ENCODE results near the gene MRGPRX2.

Gene MRGPRX2

DNA sequence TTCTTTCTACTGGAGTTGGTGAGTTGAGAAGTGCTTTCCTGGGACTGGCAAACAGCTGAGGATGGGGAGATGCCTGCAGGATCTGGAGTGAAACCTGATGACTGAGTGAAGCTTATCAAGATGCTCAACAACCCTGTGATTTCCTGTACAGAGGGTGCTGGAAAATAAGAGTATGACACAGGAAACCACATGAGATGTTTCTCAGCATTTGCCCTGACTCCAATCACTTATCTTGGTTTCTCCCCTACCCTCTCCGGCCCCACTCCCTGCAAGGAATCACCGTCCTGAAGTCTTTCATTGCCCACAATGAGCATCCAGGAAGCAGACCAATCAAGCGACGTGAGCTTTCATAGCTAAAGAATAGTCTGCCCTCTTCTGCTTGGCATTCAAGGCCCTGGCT is at the start of gene MRGPRX2:
Gene MRGPRX2 (minus strand): TSS at position 89 of the 400 bp plus-strand sequence. CDS start 4,315 bp downstream, outside the sequence.
- peak in 1 of 2 experiments; percentile 48 for DNase-seq

DNA sequence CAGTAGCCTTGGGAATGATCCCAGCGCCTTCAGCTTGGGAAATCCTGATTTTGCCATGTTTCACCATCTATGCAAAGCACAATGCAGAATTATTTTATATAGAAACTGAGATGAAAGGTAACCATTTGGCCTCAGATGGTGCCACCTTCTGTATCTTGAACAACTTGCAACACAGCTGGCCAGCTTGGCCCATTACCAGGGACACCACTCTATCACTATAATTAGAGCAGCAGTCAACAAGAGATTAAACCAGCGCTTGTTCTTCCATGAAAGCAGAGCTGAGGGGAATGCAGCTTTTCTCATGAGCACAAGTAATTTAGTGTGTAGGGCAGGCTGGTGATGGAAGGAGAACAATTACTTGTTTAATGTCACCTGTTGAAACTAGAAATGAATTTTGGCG is 49.8 kb upstream of the MRGPRX2 start:
- no peak for DNase-seq

DNA sequence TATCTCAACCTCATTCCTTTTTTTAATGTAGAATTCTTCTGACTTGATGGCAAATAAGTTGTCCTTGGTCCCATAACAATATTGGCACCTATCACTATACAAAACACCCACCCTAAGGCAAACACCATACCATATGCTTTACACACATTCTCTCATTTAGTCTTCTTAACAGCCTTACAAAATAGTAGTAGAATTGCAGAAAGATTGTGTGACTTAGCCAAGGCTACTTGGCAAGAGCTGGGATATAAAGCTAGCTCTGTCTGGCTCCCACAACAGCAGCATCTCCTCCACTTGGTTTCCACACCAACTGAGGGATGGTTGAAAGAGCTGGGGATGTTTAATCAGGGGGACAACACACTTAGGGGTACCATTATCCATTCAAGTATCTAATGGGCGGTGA is 46.6 kb upstream of the MRGPRX2 start:
- DNase-seq = no peak

DNA sequence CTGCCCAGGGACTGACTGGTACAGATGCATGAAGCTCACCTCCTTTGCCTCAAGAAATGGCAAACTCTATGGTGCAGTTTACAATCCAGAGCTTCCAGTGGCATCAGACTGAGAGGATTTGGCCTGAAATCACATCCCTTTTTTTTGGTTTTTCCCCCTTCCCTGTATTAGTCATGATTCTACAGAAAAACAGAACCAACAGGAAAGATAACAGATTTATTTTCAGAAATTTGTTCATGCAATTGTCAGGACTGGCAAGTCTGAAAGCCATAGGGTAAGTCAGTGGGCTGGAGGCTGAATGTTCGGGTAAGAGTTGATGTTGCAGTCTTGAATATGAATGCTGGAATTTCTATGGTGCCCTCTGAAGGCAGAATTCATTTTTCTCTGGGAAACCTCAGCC is 44.5 kb upstream of the MRGPRX2 start:
- DNase-seq = no peak

DNA sequence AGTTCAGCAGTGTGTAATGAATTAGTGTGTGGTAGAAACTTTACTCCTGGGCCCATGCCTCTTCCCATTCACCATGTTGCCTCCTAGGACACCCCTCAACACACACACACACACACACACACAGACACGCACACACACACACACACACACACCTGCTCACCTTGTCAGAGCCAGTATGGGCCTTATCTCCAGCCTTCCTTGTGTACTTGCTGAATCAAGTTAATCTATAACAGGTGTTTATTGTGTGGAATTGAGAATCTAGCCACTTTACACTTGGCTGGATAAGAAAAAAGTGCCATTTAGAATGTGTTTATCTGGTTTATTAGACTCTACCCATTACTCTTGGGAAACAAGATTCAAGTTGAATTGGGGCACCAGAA is 42.0 kb upstream of the MRGPRX2 start:
- no peak for DNase-seq

DNA sequence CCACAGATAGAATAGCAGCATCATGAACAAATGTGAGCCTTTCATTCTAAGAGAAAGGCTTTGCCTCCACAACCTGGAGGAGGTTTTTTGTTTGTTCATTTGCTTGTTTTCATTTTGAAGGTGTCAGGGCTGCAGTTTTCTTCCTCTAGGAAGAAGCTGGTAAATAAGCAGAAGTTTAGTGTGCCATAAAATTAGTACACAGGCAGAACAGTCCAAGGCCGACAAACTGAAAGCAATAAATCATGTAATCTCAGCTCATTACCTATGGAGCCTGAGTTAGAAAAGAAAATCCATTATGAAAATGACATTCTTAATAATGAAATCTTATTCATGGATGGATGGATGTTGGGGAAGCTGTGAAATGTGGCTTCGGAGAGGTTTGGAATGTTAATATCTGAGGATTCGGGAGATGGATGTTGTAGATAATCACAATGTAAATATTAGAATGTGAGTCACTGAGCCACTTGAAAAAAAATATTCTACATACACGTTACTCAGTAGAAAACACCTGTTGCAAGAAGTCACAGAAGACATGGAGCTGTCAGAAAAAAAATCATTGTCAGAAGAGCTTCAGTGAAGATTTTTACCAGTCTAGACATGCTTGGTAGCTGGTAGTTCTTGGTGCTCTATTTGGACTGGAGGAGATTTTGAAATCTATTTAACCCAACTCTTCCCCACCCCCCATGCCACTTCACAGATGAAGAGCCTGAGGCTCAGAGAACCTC is 41.4 kb upstream of the MRGPRX2 start:
- no peak for DNase-seq

DNA sequence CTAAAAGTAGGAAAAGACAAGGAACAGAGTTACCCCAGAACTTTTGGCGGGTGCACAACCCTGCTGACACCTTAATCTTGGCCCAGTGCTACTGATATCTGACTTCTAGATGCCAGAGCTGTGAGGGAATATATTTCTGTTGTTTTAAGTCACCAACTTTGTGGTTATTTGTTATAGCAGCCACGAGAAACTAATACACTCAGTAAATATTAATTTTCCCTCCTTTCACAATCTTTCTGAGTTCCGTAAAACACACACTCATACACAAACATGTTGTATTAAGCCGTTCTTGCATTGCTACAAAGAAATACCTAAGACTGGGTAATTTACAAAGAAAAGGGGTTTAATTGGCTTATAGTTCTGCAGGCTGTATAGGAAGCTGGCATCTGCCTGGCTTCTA is 40.4 kb upstream of the MRGPRX2 start:
- DNase-seq = no peak

DNA sequence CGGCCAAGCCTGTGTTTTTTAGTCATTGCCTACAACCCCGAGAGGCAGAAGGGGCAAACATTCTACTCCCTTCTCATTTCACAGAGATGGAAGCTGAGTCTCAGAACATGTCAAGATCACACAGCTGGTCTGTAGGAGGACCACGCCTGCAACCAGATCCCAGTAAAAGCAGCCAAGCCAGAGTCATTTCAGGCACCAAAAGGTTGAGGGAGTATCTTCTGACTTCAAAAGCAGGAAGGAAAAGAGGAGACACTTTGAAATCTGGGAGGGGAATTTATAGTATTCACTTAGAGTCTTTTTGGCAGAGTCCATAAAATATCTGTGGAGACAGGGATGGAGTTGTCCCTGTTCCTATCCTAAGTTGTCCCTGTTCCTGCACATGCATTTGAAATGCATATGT is 38.6 kb upstream of the MRGPRX2 start:
- DNase-seq = no peak

DNA sequence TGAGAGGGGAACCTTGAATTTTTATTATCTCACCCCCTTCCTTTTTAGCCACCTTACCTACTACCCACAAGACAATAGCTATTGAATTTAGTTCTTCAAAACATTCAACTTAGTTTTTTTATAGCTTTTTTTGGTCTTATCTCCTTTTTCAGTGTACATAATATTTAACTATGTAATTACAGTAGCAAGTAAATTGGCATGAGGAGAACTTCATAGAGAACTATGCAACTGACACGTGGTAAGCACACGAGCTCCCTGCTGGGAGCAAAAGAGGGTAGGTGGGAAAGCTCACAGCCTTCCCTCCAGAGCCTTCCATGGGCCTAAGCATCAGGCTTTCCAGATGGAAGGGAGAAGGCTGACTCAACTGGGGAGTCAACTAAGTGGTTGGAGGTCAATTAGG is 34.3 kb upstream of the MRGPRX2 start:
- no peak for DNase-seq

DNA sequence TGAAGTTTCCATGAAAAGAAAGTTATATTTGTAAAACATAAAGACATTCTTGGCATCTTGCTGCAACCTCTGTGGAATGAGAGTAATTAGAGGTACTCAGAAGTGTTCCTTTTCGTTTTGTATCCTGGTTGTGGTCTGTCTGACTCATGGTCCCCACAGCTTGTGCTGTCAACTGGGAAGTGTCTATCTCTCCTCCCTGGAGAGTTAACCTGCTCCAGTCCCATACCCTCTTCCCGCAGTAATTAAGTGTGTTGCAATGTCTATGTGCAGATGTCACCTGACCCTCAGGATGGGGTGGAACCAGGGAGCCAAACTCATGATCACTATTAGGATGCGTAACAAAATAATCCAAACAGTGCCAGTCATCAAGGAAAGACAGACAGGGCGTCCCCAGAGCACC is 33.5 kb upstream of the MRGPRX2 start:
- no peak for DNase-seq

DNA sequence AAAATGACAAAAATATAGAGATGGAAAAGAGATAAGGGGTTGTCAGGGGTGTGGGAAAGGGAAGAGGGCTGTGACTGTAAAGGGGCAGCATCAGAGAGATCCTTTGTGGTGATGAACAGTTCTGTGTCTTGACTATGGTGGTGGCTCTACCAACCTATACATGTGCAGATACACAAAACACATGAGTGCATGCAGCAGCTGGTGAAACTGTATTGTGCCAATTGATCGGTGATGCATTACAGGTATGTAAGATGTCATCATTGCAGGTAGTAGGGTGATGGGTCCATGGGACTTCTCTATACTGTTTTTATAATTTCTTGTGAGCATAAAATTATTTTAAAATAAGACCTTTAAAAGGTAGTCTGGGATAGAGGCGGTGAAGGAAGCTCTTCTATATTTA is 32.3 kb upstream of the MRGPRX2 start:
- no peak for DNase-seq

DNA sequence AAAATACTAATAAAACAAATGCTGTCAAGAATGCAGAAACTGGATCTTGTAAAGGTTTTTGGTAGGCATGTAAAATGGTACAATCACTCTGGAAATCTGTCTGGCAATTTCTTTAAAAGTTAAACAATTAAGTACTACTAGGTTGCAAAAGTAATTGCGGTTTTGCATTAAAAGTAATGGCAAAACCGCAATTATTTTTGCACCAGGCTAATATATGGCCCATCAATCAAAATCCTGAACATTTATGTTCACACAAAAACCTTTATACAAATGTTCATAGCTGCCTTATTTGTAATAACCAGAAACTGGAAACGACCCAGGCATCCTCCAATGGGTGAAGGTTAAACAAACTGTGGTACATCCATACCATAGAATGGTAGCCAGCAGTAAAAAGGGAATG is 31.8 kb upstream of the MRGPRX2 start:
- no peak for DNase-seq

DNA sequence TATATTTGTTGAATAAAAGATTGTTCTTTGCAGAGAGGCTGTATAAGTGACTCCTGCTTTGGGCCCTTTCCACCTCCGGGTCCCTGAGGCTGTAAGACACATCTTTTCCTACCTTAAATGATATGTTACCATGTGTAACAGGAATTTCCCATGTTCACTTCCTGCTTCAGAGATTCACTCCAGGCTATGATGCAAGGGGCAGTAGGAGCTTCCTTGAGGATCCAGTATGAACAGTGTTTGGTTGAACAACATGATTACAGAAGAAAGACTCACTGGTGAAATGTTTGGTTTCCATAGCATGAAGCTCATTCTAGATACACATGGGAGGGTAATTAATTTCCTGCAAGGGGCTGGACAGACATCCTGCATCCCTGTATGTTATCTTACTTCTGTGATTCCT is 30.8 kb upstream of the MRGPRX2 start:
- DNase-seq = no peak

DNA sequence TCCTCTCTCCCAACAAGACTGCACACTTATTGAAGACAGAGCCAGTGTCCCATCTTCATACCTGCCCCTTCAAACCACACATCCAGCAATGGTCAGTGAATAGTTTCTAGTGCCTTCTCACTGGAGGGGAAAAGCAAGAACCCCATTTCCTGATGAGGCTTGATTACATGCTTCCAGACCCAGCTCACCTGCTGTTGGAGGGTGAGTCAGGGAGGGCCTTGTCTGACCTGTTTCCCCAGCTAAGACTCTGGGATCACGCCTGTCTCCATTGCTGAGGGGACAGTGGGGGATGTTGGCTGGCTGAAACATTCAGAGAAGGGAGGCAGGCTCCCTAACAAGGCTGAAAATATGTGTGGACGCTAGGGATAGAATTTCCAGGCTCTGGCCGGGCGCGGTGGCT is 28.9 kb upstream of the MRGPRX2 start:
- no peak for DNase-seq

DNA sequence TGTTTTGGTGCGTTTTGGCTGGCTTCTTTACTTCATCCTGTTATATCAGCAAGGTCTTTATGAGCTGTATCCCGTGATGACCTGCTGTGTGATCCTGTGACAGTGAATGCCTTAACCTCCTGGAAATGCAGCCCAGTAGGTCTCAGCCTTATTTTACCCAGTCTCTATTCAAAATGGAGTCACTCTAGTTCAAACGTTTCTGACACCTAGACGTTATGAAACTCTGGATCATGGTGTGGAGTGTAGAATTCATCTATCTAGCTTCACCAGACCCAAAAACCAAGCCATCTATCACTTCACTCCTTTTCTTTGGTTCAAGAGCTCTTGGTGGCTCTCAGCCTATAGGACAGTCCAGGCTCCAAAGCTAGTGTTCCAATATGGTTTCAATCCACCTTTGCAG is 28.3 kb upstream of the MRGPRX2 start:
- DNase-seq = no peak

DNA sequence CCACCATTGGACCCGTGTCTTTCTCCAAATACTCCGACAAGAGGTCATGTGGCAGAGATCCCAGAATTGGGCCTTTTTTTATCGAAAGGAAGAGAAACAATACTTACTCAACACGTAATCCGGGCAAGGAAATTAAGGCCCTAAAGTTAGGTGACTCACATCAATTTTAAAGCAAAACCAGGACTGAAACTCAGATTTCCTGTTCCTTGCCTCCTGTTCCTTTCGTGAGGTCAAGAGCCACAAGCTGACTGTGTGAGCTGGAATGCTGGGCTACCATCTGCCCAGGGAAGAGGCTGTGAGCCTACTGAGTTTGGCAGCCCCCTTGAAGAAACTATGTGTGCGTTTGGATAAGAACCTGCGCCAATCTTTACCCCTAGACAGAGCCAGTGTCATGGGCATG is 27.1 kb upstream of the MRGPRX2 start:
- no peak for DNase-seq

DNA sequence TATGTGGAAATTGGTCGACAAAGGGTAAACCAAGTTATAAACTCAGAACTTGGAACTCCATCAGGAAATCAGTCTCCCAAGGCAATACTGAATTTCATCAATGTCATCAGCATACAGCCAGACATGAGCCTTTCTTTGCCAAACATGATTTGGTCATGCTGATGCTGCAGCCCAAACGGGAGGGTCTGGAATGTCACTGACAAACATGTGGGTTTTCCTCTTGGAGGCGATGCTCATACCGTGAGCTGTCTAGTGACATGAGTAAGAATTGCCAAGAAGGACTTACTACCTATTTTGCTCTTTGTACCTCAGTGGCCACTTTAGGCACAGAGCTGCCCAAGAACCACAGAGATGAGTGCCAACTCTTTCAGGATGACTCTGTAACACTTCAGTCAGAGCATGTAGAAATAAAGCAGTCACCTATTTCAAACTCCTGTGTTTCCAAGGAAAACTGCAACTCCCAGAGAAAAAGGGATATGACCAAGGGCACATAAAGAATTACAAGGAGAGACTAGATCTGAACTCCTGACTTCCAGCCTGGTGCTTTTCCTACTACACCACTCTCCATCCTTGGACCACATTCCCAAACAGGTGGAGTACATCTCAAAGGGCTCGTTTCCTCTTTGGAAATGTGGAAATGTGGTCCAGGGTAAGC is 24.3 kb upstream of the MRGPRX2 start:
- no peak for DNase-seq

DNA sequence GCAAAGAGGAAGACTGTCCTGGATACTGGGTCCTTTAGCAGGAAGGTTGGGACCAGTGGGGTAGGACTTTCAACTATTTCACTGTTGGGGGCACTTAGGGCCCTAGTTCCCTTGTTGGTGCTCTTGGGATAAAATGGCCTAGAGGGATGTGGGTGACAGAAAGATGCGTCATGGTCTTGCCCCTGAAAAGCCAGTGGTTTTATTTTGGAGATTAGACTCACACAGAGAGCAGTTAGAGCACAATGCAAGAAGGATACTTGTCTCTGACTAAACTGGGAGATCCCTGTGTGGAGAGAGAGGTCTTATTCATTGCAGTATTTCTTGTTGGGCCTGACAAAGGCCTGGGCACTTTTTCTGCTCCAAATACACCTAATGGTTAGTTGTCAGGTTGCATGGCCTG is 22.6 kb upstream of the MRGPRX2 start:
- no peak for DNase-seq

DNA sequence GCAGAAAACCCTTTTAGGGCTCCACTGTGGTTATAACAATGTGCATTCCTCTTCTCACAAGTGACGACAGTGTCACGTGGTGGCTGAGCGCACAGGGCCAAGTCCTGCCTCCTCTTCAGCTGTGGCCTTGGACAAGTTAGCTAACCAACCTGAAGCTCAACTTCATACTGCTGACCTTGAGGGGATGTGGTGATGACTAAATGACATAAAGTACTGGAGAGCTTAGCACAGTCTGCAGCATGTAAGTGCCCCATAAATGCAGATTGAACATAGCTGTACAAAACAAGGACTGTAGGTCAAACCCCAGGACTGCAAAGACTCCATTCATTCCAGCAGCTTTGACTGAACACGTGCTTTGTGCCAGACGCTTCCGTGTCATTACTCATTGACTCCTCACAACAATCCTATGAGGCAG is 20.1 kb upstream of the MRGPRX2 start:
- no peak for DNase-seq

DNA sequence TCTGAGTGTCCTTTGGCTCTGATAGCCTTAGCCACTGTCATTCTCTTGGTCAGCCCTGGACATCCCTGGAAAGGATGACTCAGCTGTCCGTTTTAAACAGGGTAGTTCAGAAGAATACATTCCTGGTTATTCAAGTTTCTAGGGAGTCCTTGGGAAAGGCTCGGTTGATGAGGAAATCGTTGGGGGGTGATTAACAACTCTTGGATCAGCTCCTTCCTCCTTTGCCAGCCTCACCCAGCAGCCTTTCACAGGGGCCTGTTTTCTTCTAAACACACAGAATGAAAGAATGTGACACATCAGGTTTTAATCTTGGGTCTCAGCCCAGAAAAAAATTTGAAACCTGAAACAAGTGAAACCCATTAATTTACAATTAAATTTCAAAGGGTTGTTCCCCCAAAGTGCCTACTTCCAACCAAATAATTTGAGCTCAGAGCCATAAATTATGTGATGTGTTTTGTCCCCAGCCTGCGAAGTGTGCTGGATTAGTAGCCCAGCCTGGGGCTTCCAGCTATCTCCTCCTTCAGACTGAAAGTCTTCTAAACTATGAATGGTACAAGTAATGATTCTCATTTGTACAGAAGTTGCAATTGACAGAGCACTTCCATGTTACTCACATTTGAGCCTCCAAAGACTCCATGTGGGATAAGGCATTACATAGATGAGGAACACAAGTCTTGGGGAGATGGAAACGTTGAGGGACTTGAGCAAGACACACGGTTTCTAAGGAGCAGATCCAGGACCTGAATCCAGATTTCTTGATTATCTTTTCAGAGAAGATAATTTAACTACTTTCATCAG is 19.3 kb upstream of the MRGPRX2 start:
- DNase-seq = no peak

DNA sequence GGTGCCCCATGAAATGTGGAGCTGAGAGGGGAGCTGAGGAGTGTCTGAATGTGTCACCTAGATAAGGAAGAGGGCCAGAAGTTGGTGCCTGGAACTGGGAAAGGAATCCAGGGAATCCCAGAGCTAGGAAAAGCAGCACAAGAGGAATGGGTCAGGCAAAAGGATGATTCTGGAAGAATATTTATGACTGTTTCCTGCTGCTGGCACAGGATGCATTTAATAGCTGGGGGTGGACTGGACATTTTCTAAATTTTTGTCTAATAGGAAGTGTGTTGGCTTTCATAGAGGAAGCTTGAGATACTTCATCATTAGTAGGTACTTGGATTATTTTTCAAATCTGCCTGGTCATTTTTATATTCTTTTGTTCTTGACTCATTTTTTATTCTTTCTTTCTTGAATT is 17.4 kb upstream of the MRGPRX2 start:
- no peak for DNase-seq

DNA sequence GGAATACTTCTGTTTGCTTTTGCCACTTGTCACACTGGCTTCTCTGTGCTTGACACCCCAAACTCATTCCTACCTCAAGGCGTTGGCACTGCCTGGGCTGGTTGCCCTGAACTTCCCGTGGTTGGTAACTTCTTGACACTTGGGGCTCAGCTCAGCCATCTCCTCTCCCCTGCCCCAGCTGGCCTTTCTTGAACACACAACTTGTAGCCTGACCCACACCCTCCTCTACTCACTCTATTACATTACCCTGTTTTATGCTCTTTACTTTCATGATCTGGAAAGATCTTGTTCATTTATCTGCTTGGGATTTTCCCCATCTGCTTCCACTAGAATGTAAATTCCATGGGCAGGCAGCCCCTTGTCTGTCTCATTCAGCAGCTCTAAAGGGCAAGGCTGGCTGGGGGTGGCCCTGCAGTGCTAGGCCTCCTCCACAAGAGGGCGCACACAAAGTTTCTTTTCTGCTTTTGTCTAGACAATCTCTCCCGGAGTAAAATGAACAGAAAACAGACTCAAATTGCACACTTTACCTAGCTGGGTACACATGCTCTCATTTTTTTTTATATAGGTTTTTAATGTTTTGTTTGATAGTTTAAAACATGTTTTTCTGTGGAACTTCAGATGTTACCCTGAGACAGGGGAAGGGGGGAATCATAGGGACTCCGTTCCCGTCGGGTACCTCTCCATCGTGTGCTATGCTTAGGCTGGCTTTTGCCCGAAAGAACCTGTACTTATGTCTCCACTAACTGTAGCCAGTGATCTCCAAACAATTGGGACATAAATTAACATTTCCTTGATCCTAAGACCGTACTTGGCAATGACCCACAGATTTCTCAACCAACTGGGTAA is 16.4 kb upstream of the MRGPRX2 start:
- DNase-seq = peak; percentile 79 to 82

DNA sequence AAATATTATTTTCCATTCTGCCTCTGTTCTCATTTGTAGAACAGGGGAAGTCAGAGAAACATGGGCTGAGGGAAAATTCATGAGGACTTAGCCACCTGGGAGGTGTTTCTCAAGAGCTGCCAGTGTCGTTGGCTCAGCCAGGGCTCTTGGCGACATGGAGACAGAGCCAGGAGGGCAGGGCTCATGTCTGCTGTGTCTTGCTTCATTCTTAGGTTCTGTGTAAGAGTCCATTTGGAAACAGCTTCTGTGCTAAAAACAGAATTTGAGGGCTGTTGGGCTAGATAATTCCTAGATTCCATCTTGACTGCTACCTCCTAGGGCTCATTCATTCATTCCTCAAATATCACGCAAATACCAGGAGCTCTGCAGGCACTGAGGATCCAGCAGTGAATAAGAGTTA is 15.1 kb upstream of the MRGPRX2 start:
- DNase-seq = no peak
